HG02973 (cell line): ENCODE data around the gene SNAPIN.

ENCODE experiments used
- ATAC-seq: cut with Tn5 transposase; IDR thresholded peaks from one replicate; pipeline ENCODE4 v1.9.1; 2021; ENCODE audit warnings: moderate library complexity; ENCODE audit not compliant: unreplicated experiment

SNAPIN gene

GRCh38 chr1:153658400-153659174 lies at the start of gene SNAPIN:
Gene SNAPIN (plus strand): TSS chr1:153658703. CDS start chr1:153658744, 41 bp downstream.
- ATAC-seq = peak; percentile 86

- no peak for ATAC-seq
Observed at GRCh38 chr1:153608742-153609584, 49.5 kb upstream of the SNAPIN start.

GRCh38 chr1:153609585-153609907 lies 49.0 kb upstream of the SNAPIN start:
- no peak for ATAC-seq

- no peak for ATAC-seq
Observed at GRCh38 chr1:153610334-153610733, 48.2 kb upstream of the SNAPIN start.

GRCh38 chr1:153610811-153611301 lies 47.6 kb upstream of the SNAPIN start:
- ATAC-seq = no peak

GRCh38 chr1:153611356-153611755 lies 47.1 kb upstream of the SNAPIN start:
- no peak for ATAC-seq

- no peak for ATAC-seq
Observed at GRCh38 chr1:153612111-153612754, 46.3 kb upstream of the SNAPIN start.

- no peak for ATAC-seq
Observed at GRCh38 chr1:153612755-153613331, 45.7 kb upstream of the SNAPIN start, which contains the start of gene S100A16. Gene S100A16 (minus strand): TSS chr1:153613137. CDS start chr1:153608151, 4,986 bp downstream.

GRCh38 chr1:153613406-153613805 lies 45.1 kb upstream of the SNAPIN start:
- no peak for ATAC-seq

- ATAC-seq = no peak
Observed at GRCh38 chr1:153614189-153614900, 44.2 kb upstream of the SNAPIN start.

- no peak for ATAC-seq
Observed at GRCh38 chr1:153614906-153615305, 43.6 kb upstream of the SNAPIN start.

GRCh38 chr1:153615406-153615805 lies 43.1 kb upstream of the SNAPIN start:
- no peak for ATAC-seq

- ATAC-seq = no peak
Observed at GRCh38 chr1:153616144-153616916, 42.2 kb upstream of the SNAPIN start, which contains the start of gene S100A14. Gene S100A14 (minus strand): TSS chr1:153616325. CDS start chr1:153615858, 467 bp downstream.

GRCh38 chr1:153616917-153617311 lies 41.6 kb upstream of the SNAPIN start:
- no peak for ATAC-seq

- ATAC-seq = peak; percentile 65
Observed at GRCh38 chr1:153617663-153618062, 40.8 kb upstream of the SNAPIN start.

- no peak for ATAC-seq
Observed at GRCh38 chr1:153619171-153619570, 39.3 kb upstream of the SNAPIN start.

GRCh38 chr1:153623101-153623500 lies 35.4 kb upstream of the SNAPIN start:
- no peak for ATAC-seq

- no peak for ATAC-seq
Observed at GRCh38 chr1:153624965-153625611, 33.4 kb upstream of the SNAPIN start.

GRCh38 chr1:153626477-153626903 lies 32.0 kb upstream of the SNAPIN start:
- no peak for ATAC-seq
